ENCODE measurements around the gene NTMT1. TPM values are rescaled to one million over a fixed set of nuclear protein-coding genes. Genes with fewer than 3 reads are reported as not detected.

NTMT1 gene
- polyA plus RNA-seq, 2 of the 4 experiments (the other 2 are of a cell fraction) = 49.4 to 92.2 TPM

DNA sequence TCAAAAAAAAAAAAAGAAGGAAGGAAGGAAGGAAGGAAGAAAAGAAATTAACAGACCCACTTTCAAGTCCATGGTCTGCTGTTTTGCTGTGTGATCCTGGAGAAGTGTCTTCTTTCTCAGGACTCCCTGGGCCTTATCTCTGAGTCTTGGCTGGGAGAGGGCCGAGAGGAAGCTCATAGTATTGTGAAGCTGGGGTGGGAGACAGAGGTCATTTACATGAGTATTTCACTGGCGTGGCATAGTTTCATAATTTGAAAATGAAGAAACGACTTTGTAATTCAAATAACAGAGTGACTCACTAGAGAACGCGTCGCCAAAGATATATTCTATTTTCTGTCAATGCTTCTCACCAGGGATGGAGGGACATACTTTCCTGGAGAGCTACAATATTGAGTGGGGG is 2.6 kb upstream of the NTMT1 start:
- Histone ChIP-seq H3K4me1 (peaks cover 29% of the 10 kb centered on the region), H3K4me2 (no peak overlapping the region), H3K27ac (no peak overlapping the region), H3K9me3 (no peaks in the 10 kb centered on the region), H3K4me3 (no peak overlapping the region)
- FAIRE-seq (no peak), ATAC-seq (no peak), DNase-seq (ENCODE audit: low read depth in 1 of 2, low spot score in 1 of 2) (no peak)
- ChIA-PET POLR2A (interaction anchor here (1.4 to 3.1 kb wide), 2 partner anchors 445 to 491 kb away, joined by 3 to 21 read pairs; partner anchors contain the start of gene IER5L), CTCF (interaction anchor here (0.6 to 26.2 kb wide), 19 partner anchors 10 to 520 kb away, joined by 3 to 947 read pairs (median 5); partner anchors contain the start of gene ASB6)
- TF ChIP-seq NFE2L2 (conservative IDR thresholded peaks at IDR 0.05; ENCODE audit: low read length) (no peak), EHMT2 (IDR thresholded peaks at IDR 0.05; ENCODE audit: low read depth) (no peak), POLR2A (IDR thresholded peaks at IDR 0.05; ENCODE audit: low read length) (no peak), RCOR1 (IDR thresholded peaks at IDR 0.05; ENCODE audit: low read depth, low read length) (no peak), CHD4 (IDR thresholded peaks at IDR 0.05; ENCODE audit: borderline replicate concordance) (no peak), ZSCAN20 (CRISPR knock-in tag; IDR thresholded peaks at IDR 0.05) (no peak), RNF2 (IDR thresholded peaks at IDR 0.05; ENCODE audit: borderline replicate concordance, low read depth) (no peak), KDM5A (IDR thresholded peaks at IDR 0.05) (no peak), JUN (IDR thresholded peaks at IDR 0.05) (no peak), TP53 (CRISPR knock-in tag; IDR thresholded peaks at IDR 0.05) (no peak), EP300 (IDR thresholded peaks at IDR 0.05) (no peak), POLR2AphosphoS2 (conservative IDR thresholded peaks at IDR 0.05; ENCODE audit: low read length) (no peak), EHF (CRISPR knock-in tag; IDR thresholded peaks at IDR 0.05) (no peak)
- TF ChIP-seq, protein P1, sequence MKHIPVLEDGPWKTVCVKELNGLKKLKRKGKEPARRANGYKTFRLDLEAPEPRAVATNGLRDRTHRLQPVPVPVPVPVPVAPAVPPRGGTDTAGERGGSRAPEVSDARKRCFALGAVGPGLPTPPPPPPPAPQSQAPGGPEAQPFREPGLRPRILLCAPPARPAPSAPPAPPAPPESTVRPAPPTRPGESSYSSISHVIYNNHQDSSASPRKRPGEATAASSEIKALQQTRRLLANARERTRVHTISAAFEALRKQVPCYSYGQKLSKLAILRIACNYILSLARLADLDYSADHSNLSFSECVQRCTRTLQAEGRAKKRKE (CRISPR knock-in tag; IDR thresholded peaks at IDR 0.05; ENCODE audit: low read depth) = no peak
- 70% methylated on average over 6 of the region's 6 CpGs for WGBS (ENCODE audit: missing lambda C conversion rate)

DNA sequence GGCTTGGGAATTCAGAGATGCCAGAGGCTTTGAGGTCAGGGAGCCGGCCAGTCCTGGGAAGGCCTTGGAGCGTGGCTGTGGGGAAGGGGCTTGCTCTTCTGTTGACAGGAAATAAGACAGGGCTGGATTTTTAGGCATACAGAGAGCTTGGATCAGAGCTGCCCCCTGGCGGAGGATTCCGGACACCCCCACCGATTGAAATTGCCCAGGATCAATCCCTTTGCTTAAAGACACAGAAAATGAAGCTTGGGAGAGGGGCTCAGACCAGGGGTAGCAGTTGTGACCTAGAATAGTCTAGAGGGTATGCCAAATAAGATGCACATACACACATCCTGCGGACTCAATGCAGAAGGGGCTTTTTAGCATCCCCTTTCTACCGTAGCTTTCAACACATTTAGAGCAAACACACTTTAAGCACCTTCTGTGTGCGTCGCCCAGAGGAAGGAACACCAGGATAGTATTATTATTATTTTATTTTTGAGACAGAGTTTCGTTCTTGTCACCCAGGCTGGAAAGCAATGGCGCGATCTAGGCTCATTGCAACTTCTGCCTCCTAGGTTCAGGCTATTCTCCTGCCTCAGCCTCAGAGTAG is 1.7 kb upstream of the NTMT1 start:
- peak in 1 of 2 experiments; percentile 53; a peak in 3 of 6 replicates for ATAC-seq
- TF ChIP-seq HOXB13 (CRISPR knock-in tag; IDR thresholded peaks at IDR 0.05; ENCODE audit: low read depth) (no peak), CHD2 (IDR thresholded peaks at IDR 0.05; ENCODE audit: low read length, partially characterized antibody) (no peak), RAD21 (conservative IDR thresholded peaks at IDR 0.05 in 1 of 2, IDR thresholded peaks at IDR 0.05 in 1 of 2) (peak; percentile 77 to 80), KDM5A (IDR thresholded peaks at IDR 0.05) (no peak), POLR2A (IDR thresholded peaks at IDR 0.05; ENCODE audit: low read length) (no peak), TP53 (CRISPR knock-in tag; IDR thresholded peaks at IDR 0.05) (no peak), CEBPB (IDR thresholded peaks at IDR 0.05) (no peak), HOXB5 (CRISPR knock-in tag; IDR thresholded peaks at IDR 0.05) (no peak), ZC3H11A (IDR thresholded peaks at IDR 0.05) (no peak), SMC3 (IDR thresholded peaks at IDR 0.05) (peak; percentile 90), GATA3 (IDR thresholded peaks at IDR 0.05; ENCODE audit: borderline replicate concordance) (no peak)
- TF ChIP-seq, protein P2, sequence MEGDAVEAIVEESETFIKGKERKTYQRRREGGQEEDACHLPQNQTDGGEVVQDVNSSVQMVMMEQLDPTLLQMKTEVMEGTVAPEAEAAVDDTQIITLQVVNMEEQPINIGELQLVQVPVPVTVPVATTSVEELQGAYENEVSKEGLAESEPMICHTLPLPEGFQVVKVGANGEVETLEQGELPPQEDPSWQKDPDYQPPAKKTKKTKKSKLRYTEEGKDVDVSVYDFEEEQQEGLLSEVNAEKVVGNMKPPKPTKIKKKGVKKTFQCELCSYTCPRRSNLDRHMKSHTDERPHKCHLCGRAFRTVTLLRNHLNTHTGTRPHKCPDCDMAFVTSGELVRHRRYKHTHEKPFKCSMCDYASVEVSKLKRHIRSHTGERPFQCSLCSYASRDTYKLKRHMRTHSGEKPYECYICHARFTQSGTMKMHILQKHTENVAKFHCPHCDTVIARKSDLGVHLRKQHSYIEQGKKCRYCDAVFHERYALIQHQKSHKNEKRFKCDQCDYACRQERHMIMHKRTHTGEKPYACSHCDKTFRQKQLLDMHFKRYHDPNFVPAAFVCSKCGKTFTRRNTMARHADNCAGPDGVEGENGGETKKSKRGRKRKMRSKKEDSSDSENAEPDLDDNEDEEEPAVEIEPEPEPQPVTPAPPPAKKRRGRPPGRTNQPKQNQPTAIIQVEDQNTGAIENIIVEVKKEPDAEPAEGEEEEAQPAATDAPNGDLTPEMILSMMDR (IDR thresholded peaks at IDR 0.05) = peak; percentile 81
- TF ChIP-seq, protein P3, sequence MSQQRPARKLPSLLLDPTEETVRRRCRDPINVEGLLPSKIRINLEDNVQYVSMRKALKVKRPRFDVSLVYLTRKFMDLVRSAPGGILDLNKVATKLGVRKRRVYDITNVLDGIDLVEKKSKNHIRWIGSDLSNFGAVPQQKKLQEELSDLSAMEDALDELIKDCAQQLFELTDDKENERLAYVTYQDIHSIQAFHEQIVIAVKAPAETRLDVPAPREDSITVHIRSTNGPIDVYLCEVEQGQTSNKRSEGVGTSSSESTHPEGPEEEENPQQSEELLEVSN (IDR thresholded peaks at IDR 0.05; ENCODE audit: borderline replicate concordance, low read depth) = no peak
- POLR2A ChIA-PET = interaction anchor here (0.5 to 3.1 kb wide), 6 partner anchors 15 to 492 kb away, joined by 3 to 21 read pairs (median 4); partner anchors contain the start of gene IER5L
- CTCF ChIA-PET = interaction anchor here (0.6 to 26.2 kb wide), 56 partner anchors 9 to 762 kb away, joined by 3 to 947 read pairs (median 4); partner anchors contain the start of genes ASB6 and IER5L
- H3K27ac ChIP-seq = peak overlapping the region; percentile 31 to 46; a peak in 3 of 6 replicates
- no peak overlapping the region for H3K4me3 ChIP-seq
- FAIRE-seq = no peak
- H3K4me2 ChIP-seq = no peak overlapping the region
- peaks cover 33% of the 10 kb centered on the region for H3K4me1 ChIP-seq
- WGBS (ENCODE audit: missing lambda C conversion rate) = 35% methylated on average over 12 of the region's 12 CpGs
- peak; percentile 61 to 79 for DNase-seq (ENCODE audit: low read depth in 1 of 2, low spot score in 1 of 2)
- H3K9me3 ChIP-seq = no peaks in the 10 kb centered on the region

All from A549 (cell line).